ENCODE results near the gene LMO2. TPM values are rescaled to one million over a fixed set of nuclear protein-coding genes. Genes with fewer than 3 reads are reported as not detected.

Gene LMO2
- total RNA-seq, 1 experiment from 2014 or later = 0.33 TPM

- no peaks in the 10 kb centered on the region for H3K9me3 Mint-ChIP-seq
- Histone ChIP-seq H3K9me3 (ENCODE audit: control insufficient read depth, low read depth, low read length) (no peaks in the 10 kb centered on the region), H2BK20ac (ENCODE audit: low read depth, low read length, poor library complexity, severe bottlenecking) (no peak overlapping the region), H2BK5ac (ENCODE audit: insufficient read length, low read length) (no peak overlapping the region), H2BK12ac (ENCODE audit: insufficient read length, low read depth, low read length) (no peak overlapping the region), H3K9ac (ENCODE audit: extremely low read depth, insufficient read length, low read length) (no peak overlapping the region), H4K8ac (replicated peaks; ENCODE audit: insufficient read length, low read depth, low read length) (no peak overlapping the region), H2BK120ac (ENCODE audit: low read depth, low read length, poor library complexity, severe bottlenecking) (no peak overlapping the region), H3K27me3 (ENCODE audit: insufficient read depth, low read length) (no peaks in the 10 kb centered on the region), H4K20me1 (ENCODE audit: control insufficient read depth, insufficient read depth, insufficient read length) (no peaks in the 10 kb centered on the region), H3K14ac (ENCODE audit: insufficient read depth, low read length) (no peak overlapping the region), H3K4me2 (ENCODE audit: insufficient read depth, insufficient read length, low read length) (no peak overlapping the region), H3K18ac (ENCODE audit: insufficient read length, low read depth, low read length) (no peak overlapping the region), H3K4ac (ENCODE audit: low read depth, low read length) (no peak overlapping the region), H3T11ph (ENCODE audit: low read length) (no peak overlapping the region), H3K79me1 (ENCODE audit: insufficient read depth, low read depth, low read length, poor library complexity, severe bottlenecking) (no peaks in the 10 kb centered on the region), H2BK15ac (ENCODE audit: low read depth, low read length) (no peak overlapping the region), H2AK5ac (ENCODE audit: insufficient read length, low read length) (no peak overlapping the region), H3K56ac (ENCODE audit: insufficient read length, low read depth, low read length) (no peak overlapping the region), H3K23ac (ENCODE audit: insufficient read length, low read depth, low read length) (no peak overlapping the region), H2AFZ (ENCODE audit: low read length) (no peak overlapping the region), H4K91ac (ENCODE audit: insufficient read length, low read depth, low read length) (no peak overlapping the region), H4K5ac (ENCODE audit: insufficient read length, low read depth, low read length) (no peak overlapping the region), H3K23me2 (ENCODE audit: insufficient read length, low read depth, low read length, poor library complexity, severe bottlenecking) (no peaks in the 10 kb centered on the region), H3K4me1 (ENCODE audit: insufficient read depth, low read length) (no peaks in the 10 kb centered on the region), H3K79me2 (ENCODE audit: insufficient read depth, low read length) (no peaks in the 10 kb centered on the region), H3K27ac (ENCODE audit: insufficient read length, low read depth, low read length) (no peak overlapping the region)
- no peak overlapping the region for H3K4me3 Mint-ChIP-seq
- no peak for TF ChIP-seq CTCF (conservative IDR thresholded peaks at IDR 0.05)
- peaks cover 8 to 9% of the 10 kb centered on the region in 2 experiments for H3K4me1 Mint-ChIP-seq
- no peaks in the 10 kb centered on the region for H3K36me3 Mint-ChIP-seq (ENCODE audit: insufficient read depth in 1 of 3, low read depth in 3 of 3)
- no peak overlapping the region; a peak in 1 of 7 replicates for H3K27ac Mint-ChIP-seq
- WGBS (ENCODE audit: extremely low coverage, insufficient read length, low lambda C conversion rate) = no CpG with 5 or more reads among the region's 6 CpGs
- H3K27me3 Mint-ChIP-seq (ENCODE audit: low read depth) = no peaks in the 10 kb centered on the region; the same call in 1 of the 2 replicates
- no peak for DNase-seq
Observed at GRCh38 chr11:33848717-33849390, 43.0 kb downstream of the LMO2 start.

All from H9 (cell line).